H1 (cell line): Measurements from ENCODE around the gene WDR54. TPM values are rescaled to one million over a fixed set of nuclear protein-coding genes. Genes with fewer than 3 reads are reported as not detected.
A peak's percentile ranks its signal among the peaks of the same experiment; 100 is the strongest.

Source experiments
- CTCF ChIA-PET: fragments of 300-600 bp; sonication (Branson Sonifier 250); formaldehyde crosslinking; loops from one replicate; lab custom pipeline; 2021; ENCODE audit not compliant: partially characterized antibody; lab: Charles Lee
- POLR2A ChIA-PET: fragments of 300-600 bp; sonication (Branson Sonifier 250); formaldehyde crosslinking; loops from one replicate; lab custom pipeline; 2021; ENCODE audit warnings: inconsistent platforms; ENCODE audit not compliant: partially characterized antibody; lab: Charles Lee
- DNase-seq, 2 experiments: peaks; one replicate each; pipeline versions ENCODE4 v3.0.0 to v3.0.0-alpha.2; 2010 to 2022; ENCODE audit warnings: low spot score in 2 of 2, low read depth in 1 of 2, mixed read lengths in 1 of 2
- FAIRE-seq: peaks from 2 replicates; lab custom pipeline; 2011; peaks lifted over from hg19 to GRCh38; lab: Jason Lieb, UNC
- H2AFZ ChIP-seq: 2 replicates; pipeline ENCODE4 v1.8.1; 2012; ENCODE audit warnings: low read length, inconsistent platforms
- H2AK5ac ChIP-seq: 2 replicates; pipeline ENCODE4 v1.6.1; 2013; ENCODE audit warnings: low read depth, low read length
- H2BK120ac ChIP-seq: replicated peaks from 2 replicates; pipeline ENCODE3; 2013; ENCODE audit warnings: low read depth, low read length, inconsistent platforms
- H2BK12ac ChIP-seq: 2 replicates; pipeline ENCODE4 v1.6.1; 2013; ENCODE audit warnings: low read depth, low read length
- H2BK15ac ChIP-seq: 2 replicates; pipeline ENCODE4 v1.6.1; 2013; ENCODE audit warnings: low read length
- H2BK20ac ChIP-seq: 2 replicates; pipeline ENCODE4 v1.6.1; 2013; ENCODE audit warnings: low read length
- H2BK5ac ChIP-seq: 2 replicates; pipeline ENCODE4 v1.6.1; 2013; ENCODE audit warnings: low read depth, low read length
- H3K14ac ChIP-seq: 2 replicates; pipeline ENCODE4 v1.6.1; 2013; ENCODE audit warnings: inconsistent platforms; ENCODE audit not compliant: insufficient read length
- H3K18ac ChIP-seq: 2 replicates; pipeline ENCODE4 v1.6.1; 2013; ENCODE audit warnings: low read length; ENCODE audit errors: extremely low read depth
- H3K23ac ChIP-seq: 2 replicates; pipeline ENCODE4 v1.6.1; 2013; ENCODE audit warnings: inconsistent platforms; ENCODE audit not compliant: insufficient read length
- H3K23me2 ChIP-seq: 2 replicates; pipeline ENCODE4 v1.6.1; 2013; ENCODE audit warnings: low read depth, low read length
- H3K27ac ChIP-seq: 2 replicates; pipeline ENCODE4 v1.6.1; 2011; ENCODE audit warnings: low read depth, low read length, inconsistent platforms
- H3K27me3 ChIP-seq, 4 experiments: replicated peaks in 1 of 4; 1 replicate in 1 of 4; 2 replicates in 3 of 4; pipeline versions ENCODE4 v1.6.1 to v1.8.1; 2011 to 2013; ENCODE audit warnings: low read length in 3 of 4, mild to moderate bottlenecking in 3 of 4, inconsistent platforms in 2 of 4, mixed read lengths in 2 of 4, moderate library complexity in 1 of 4; ENCODE audit not compliant: control insufficient read depth in 3 of 4, insufficient read depth in 3 of 4; ENCODE audit errors: extremely low read depth in 1 of 4
- H3K36me3 ChIP-seq, 4 experiments: 2 replicates each; pipeline versions ENCODE4 v1.6.1 to v1.8.1; 2011 to 2013; ENCODE audit warnings: mild to moderate bottlenecking in 4 of 4, low read length in 3 of 4, moderate library complexity in 2 of 4, control low read depth in 1 of 4, inconsistent platforms in 1 of 4; ENCODE audit not compliant: insufficient read depth in 4 of 4, control insufficient read depth in 2 of 4
- H3K4ac ChIP-seq: replicated peaks from 2 replicates; pipeline ENCODE3; 2013; ENCODE audit warnings: low read length, low read depth, mixed read lengths, inconsistent platforms; ENCODE audit not compliant: insufficient read length
- H3K4me1 ChIP-seq, 4 experiments: replicated peaks in 1 of 4; 1 replicate in 1 of 4; 2 replicates in 3 of 4; pipeline versions ENCODE4 v1.6.1 to v1.8.1; 2011 to 2013; ENCODE audit warnings: low read length in 3 of 4, inconsistent platforms in 2 of 4, mixed read lengths in 1 of 4; ENCODE audit not compliant: insufficient read depth in 4 of 4, control insufficient read depth in 3 of 4
- H3K4me2 ChIP-seq, 2 experiments: 2 replicates each; pipeline versions ENCODE4 v1.6.1 to v1.8.1; 2011 to 2013; ENCODE audit warnings: low read depth in 2 of 2, low read length in 2 of 2, control low read depth in 1 of 2, inconsistent platforms in 1 of 2, mild to moderate bottlenecking in 1 of 2; ENCODE audit not compliant: insufficient read depth in 1 of 2
- H3K4me3 ChIP-seq, 4 experiments: fragments of 200-600, 300-600 bp in 1 of 4; sonication (generic), shearing (Covaris generic), sonication (Bioruptor Twin) in 1 of 4; 2 replicates each; pipeline versions ENCODE4 v1.5.1 to v1.8.1; 2011 to 2016; ENCODE audit warnings: low read length in 4 of 4, low read depth in 3 of 4, control low read depth in 2 of 4, inconsistent platforms in 2 of 4, mild to moderate bottlenecking in 2 of 4, mixed read lengths in 1 of 4, moderate library complexity in 1 of 4; ENCODE audit not compliant: insufficient read depth in 2 of 4; ENCODE audit errors: extremely low read depth in 1 of 4
- H3K56ac ChIP-seq: replicated peaks from 2 replicates; pipeline ENCODE3; 2013; ENCODE audit warnings: low read depth, mild to moderate bottlenecking, mixed read lengths, low read length, inconsistent platforms; ENCODE audit not compliant: insufficient read length
- H3K79me1 ChIP-seq: 2 replicates; pipeline ENCODE4 v1.6.1; 2013; ENCODE audit warnings: low read depth, low read length, control low read depth
- H3K79me2 ChIP-seq, 2 experiments: 2 replicates each; pipeline versions ENCODE4 v1.6.1 to v1.8.1; 2012 to 2013; ENCODE audit warnings: low read length in 2 of 2, mild to moderate bottlenecking in 2 of 2, inconsistent platforms in 1 of 2; ENCODE audit not compliant: insufficient read depth in 2 of 2, control insufficient read depth in 1 of 2
- H3K9ac ChIP-seq, 4 experiments: replicated peaks in 1 of 4; 1 replicate in 1 of 4; 2 replicates in 3 of 4; pipeline versions ENCODE4 v1.6.1 to v1.8.1; 2011 to 2013; ENCODE audit warnings: low read depth in 3 of 4, low read length in 3 of 4, control low read depth in 2 of 4, mild to moderate bottlenecking in 2 of 4, moderate library complexity in 2 of 4, inconsistent platforms in 1 of 4; ENCODE audit errors: extremely low read depth in 1 of 4
- H3K9me3 ChIP-seq, 2 experiments: 2 replicates each; pipeline versions ENCODE4 v1.6.1 to v1.8.1; 2012 to 2013; ENCODE audit warnings: mild to moderate bottlenecking in 2 of 2, moderate library complexity in 2 of 2, control low read depth in 1 of 2, inconsistent platforms in 1 of 2, low read depth in 1 of 2, low read length in 1 of 2, mixed read lengths in 1 of 2; ENCODE audit not compliant: insufficient read depth in 2 of 2
- H4K20me1 ChIP-seq, 2 experiments: replicated peaks in 1 of 2; 2 replicates each; pipeline versions ENCODE3 to v1.8.1; 2011 to 2013; ENCODE audit warnings: inconsistent platforms in 2 of 2, low read length in 2 of 2, mild to moderate bottlenecking in 1 of 2; ENCODE audit not compliant: insufficient read depth in 2 of 2, control insufficient read depth in 1 of 2
- H4K5ac ChIP-seq: 2 replicates; pipeline ENCODE4 v1.6.1; 2013; ENCODE audit warnings: low read length, low read depth, mixed read lengths, inconsistent platforms; ENCODE audit not compliant: insufficient read length
- H4K8ac ChIP-seq: 2 replicates; pipeline ENCODE4 v1.8.0; 2013; ENCODE audit warnings: mild to moderate bottlenecking, moderate library complexity, low read length, inconsistent platforms; ENCODE audit not compliant: insufficient read depth; ENCODE audit errors: extremely low read depth
- H4K91ac ChIP-seq: replicated peaks from 2 replicates; pipeline ENCODE3; 2013; ENCODE audit warnings: low read length, mixed read lengths, inconsistent platforms; ENCODE audit not compliant: insufficient read length
- CHD2 ChIP-seq: IDR thresholded peaks from 2 replicates; pipeline ENCODE4 v1.6.1; 2012; ENCODE audit warnings: low read length, improper control_type of control experiment
- HDAC6 ChIP-seq: IDR thresholded peaks from one replicate; pipeline ENCODE4 v1.7.1; 2012; ENCODE audit warnings: low read depth, mild to moderate bottlenecking, inconsistent platforms, low read length, moderate library complexity
- JUND ChIP-seq: IDR thresholded peaks from 2 replicates; pipeline ENCODE4 v1.6.1; 2011; ENCODE audit warnings: mild to moderate bottlenecking, improper control_type of control experiment, low read length
- NANOG ChIP-seq: IDR thresholded peaks from 2 replicates; pipeline ENCODE4 v1.6.1; 2011; ENCODE audit warnings: low read length, low read depth, mild to moderate bottlenecking, inconsistent platforms; ENCODE audit not compliant: insufficient read depth, poor library complexity, severe bottlenecking
- NRF1 ChIP-seq: IDR thresholded peaks from 2 replicates; pipeline ENCODE4 v1.6.1; 2011; ENCODE audit warnings: mild to moderate bottlenecking, low read depth, low read length, improper control_type of control experiment
- POLR2AphosphoS5 ChIP-seq: IDR thresholded peaks from 2 replicates; pipeline ENCODE4 v1.6.1; 2011; ENCODE audit warnings: low read depth, low read length
- RFX5 ChIP-seq: IDR thresholded peaks from 2 replicates; pipeline ENCODE4 v1.6.1; 2011; ENCODE audit warnings: low read depth, low read length, improper control_type of control experiment, borderline replicate concordance
- SP2 ChIP-seq: IDR thresholded peaks from 2 replicates; pipeline ENCODE4 v1.6.1; 2012; ENCODE audit warnings: mild to moderate bottlenecking, low read length, inconsistent platforms
- WGBS, 2 experiments: shearing (Covaris generic) in 1 of 2; methylation state at CpG; one replicate each; pipeline versions ENCODE4 v1.1.6 to v1.1.7; 2013 to 2015; ENCODE audit warnings: low lambda C conversion rate in 2 of 2, mixed read lengths in 2 of 2, inconsistent platforms in 1 of 2, low coverage in 1 of 2, missing lambda C conversion rate in 1 of 2; ENCODE audit not compliant: insufficient replicate concordance in 2 of 2, insufficient coverage in 1 of 2, insufficient read length in 1 of 2; ENCODE audit errors: extremely low coverage in 1 of 2, missing lambda C conversion rate in 1 of 2; 5-methylcytosine and 5-hydroxymethylcytosine counted together
- polyA plus RNA-seq, 7 experiments: library from polyadenylated mRNA; depleted of rRNA in 3 of 7; stranded (reverse) in 5 of 7; unstranded in 2 of 7; fragments of >200 nt in 5 of 7; fragments of 200-250 nt in 2 of 7; gene quantifications; 1 replicate in 5 of 7; 2 replicates in 1 of 7; 4 replicates in 1 of 7; pipeline versions ENCODE4 v1.2.1 to v1.2.3, GENCODE V29; 2011 to 2013; ENCODE audit warnings: missing spikeins in 2 of 7, mixed read lengths in 2 of 7
- total RNA-seq: library from RNA; stranded (reverse); fragmentation: NEBNext Ultra II Directional; extraction: Animal tissue kit (Norgen Biotek cat#: 25700); gene quantifications from 2 replicates; pipeline ENCODE4 v1.2.1, GENCODE V29; 2021
- TF ChIP-seq, protein P1 (sequence below): IDR thresholded peaks from 2 replicates; pipeline ENCODE4 v1.6.1; 2012; ENCODE audit warnings: inconsistent platforms

Gene WDR54
- total and polyA plus RNA-seq, 2 of the 8 experiments (the other 6 are each of a cell fraction or from before 2014, with no cell fraction given), result 41.6 to 125 TPM

DNA sequence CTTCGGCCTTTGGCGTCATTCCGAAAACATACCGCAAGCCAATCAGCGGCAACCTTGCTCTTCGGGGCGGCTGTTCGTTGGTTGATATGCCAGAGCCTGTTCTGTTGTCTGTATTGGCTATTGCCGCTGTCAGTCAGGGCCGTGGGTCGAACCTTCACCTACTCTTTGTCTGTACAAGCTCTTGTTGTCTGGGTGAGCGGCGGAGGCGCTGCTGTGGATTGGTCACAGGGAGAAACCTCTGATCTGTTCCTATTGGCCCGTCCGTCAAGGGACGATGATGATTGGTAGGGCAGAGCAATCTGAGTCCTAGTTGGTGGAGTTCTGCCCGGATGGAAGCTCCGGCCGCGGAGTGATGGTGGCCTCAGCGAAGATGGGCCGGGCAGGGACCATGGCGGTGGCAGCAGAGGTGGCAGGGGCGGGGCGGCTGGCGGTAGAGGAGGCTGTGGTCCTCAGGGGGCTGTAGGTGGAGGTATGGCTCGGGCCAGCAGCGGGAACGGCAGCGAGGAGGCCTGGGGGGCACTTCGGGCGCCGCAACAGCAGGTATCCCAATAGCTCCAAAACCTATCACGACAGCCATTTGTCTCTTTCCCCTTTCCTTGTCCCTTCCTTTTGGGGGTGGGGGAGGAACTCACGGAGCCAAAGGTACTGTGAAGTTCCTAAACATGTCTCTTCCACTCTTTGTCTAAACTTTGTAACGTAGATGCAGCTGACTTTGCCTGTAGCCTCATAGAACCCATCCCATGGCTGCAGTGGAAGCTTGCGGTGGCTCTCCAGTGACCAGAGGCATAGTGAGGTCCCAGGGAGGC lies 36.8 kb downstream of the WDR54 start, which contains the start of gene WBP1:
WBP1 (plus strand) TSS at position 307 of the 806 bp plus-strand sequence; CDS start at position 472, 165 bp downstream.
- FAIRE-seq (peak; percentile 89), DNase-seq (peak; percentile 98 to 100)
- Histone ChIP-seq H4K20me1 (no peaks in the 10 kb centered on the region), H2AK5ac (0 out of 2 replicates have a peak within 1 kb of the TSS, but pooled peaks have one; percentile 13), H3K79me2 (peaks cover 0 to 9% of the 10 kb centered on the region in 2 experiments; a peak in 1 of 4 replicates), H3K4me3 (peak within 1 kb of the TSS; percentile 83 to 99 (median 98)), H3K4me2 (peak within 1 kb of the TSS; percentile 91 to 93), H3K18ac (peak within 1 kb of the TSS; percentile 96; the same call in 1 of the 2 replicates), H3K23ac (no peak within 1 kb of the TSS), H3K4me1 (peaks cover 0 to 10% (median 2%) of the 10 kb centered on the region in 4 experiments; a peak in 5 of 7 replicates), H2BK20ac (no peak within 1 kb of the TSS), H3K4ac (peak within 1 kb of the TSS; percentile 94), H3K36me3 (peaks cover 0 to 12% (median 2%) of the 10 kb centered on the region in 4 experiments; a peak in 4 of 8 replicates), H2BK15ac (peak within 1 kb of the TSS; percentile 37; the same call in 1 of the 2 replicates), H3K9me3 (no peaks in the 10 kb centered on the region), H4K91ac (peak within 1 kb of the TSS; percentile 93), H4K5ac (peak within 1 kb of the TSS; percentile 81), H4K8ac (peak within 1 kb of the TSS; percentile 96), H3K27me3 (no peaks in the 10 kb centered on the region), H2AFZ (peak within 1 kb of the TSS; percentile 43; the same call in 1 of the 2 replicates), H3K14ac (no peak within 1 kb of the TSS), H3K27ac (peak within 1 kb of the TSS; percentile 95), H2BK12ac (peak within 1 kb of the TSS; percentile 82; the same call in 1 of the 2 replicates), H2BK5ac (peak within 1 kb of the TSS; percentile 94), H2BK120ac (peak within 1 kb of the TSS; percentile 85), H3K79me1 (no peaks in the 10 kb centered on the region; the same call in 1 of the 2 replicates), H3K56ac (peak within 1 kb of the TSS; percentile 70), H3K9ac (peak within 1 kb of the TSS; percentile 90 to 98 (median 94)), H3K23me2 (peaks cover 16% of the 10 kb centered on the region; the same call in 1 of the 2 replicates)
- ChIA-PET POLR2A (interaction anchor here (0.6 to 10.5 kb wide), 27 partner anchors 9 to 377 kb away, joined by 3 to 89 read pairs (median 4); partner anchors contain the start of genes AUP1, C2orf81, CCDC142 and MRPL53), CTCF (interaction anchor here (0.8 to 10.5 kb wide), 8 partner anchors 14 to 190 kb away, joined by 3 to 86 read pairs (median 12); partner anchors contain the start of genes CCDC142, MRPL53 and TTC31)
- 1% methylated on average over 25 of the region's 38 CpGs; no CpG with 5 or more reads in 1 of the 2 experiments for WGBS, 2 experiments
- 0 out of 2 replicates have a peak, but pooled peaks have one; percentile 8 for TF ChIP-seq RFX5
- no peak for TF ChIP-seq NRF1
- peak; percentile 86 for TF ChIP-seq CHD2
- TF ChIP-seq, protein P1, sequence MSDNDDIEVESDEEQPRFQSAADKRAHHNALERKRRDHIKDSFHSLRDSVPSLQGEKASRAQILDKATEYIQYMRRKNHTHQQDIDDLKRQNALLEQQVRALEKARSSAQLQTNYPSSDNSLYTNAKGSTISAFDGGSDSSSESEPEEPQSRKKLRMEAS, result no peak
- no peak for TF ChIP-seq NANOG
- peak; percentile 86 for TF ChIP-seq SP2
- peak; percentile 31; the same call in 1 of the 2 replicates for TF ChIP-seq POLR2AphosphoS5
- TF ChIP-seq JUND, result no peak
- TF ChIP-seq HDAC6, result no peak
